Measurements from ENCODE around the gene HAUS1.
A peak's percentile ranks its signal among the peaks of the same experiment; 100 is the strongest.

HAUS1 gene

DNA sequence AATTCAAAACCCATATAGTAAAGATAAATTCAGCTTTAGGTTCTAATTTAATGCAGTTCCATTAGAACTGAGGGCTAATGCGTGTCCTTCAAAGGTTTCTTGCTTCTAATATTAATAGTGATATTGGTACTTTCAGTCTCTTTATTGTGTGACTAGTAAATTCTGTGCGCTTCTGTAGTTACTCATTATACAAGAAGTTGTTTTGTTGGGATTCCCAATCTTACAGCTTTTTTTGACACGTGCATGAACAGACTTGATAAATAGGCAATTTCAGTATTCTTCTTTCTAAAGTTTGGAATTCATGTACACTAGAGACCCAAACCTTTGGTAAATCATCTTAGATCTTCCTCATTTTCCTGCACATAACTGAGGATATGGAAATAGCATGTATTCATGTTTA is 71.8 kb downstream of the HAUS1 start:
- Histone ChIP-seq H3K36me3 (ENCODE audit: control insufficient read depth, insufficient read depth, low read length) (peaks cover 3% of the 10 kb centered on the region), H3K4me1 (ENCODE audit: control insufficient read depth, insufficient read depth, low read length, poor library complexity, severe bottlenecking) (peaks cover 17% of the 10 kb centered on the region), H3K9me3 (ENCODE audit: control insufficient read depth, low read length) (no peaks in the 10 kb centered on the region), H3K27ac (ENCODE audit: insufficient read depth, low read length, poor library complexity, severe bottlenecking) (no peak overlapping the region), H3K27me3 (replicated peaks; ENCODE audit: control insufficient read depth, insufficient read depth, low read length, poor library complexity, severe bottlenecking) (no peaks in the 10 kb centered on the region), H3K4me3 (ENCODE audit: insufficient read depth, low read depth, low read length, poor library complexity, severe bottlenecking) (peak overlapping the region; percentile 12)
- no peak for DNase-seq

All from effector memory CD4-positive, alpha-beta T cell (primary cell).